ENCODE results near the gene KLF7.

Gene KLF7

DNA sequence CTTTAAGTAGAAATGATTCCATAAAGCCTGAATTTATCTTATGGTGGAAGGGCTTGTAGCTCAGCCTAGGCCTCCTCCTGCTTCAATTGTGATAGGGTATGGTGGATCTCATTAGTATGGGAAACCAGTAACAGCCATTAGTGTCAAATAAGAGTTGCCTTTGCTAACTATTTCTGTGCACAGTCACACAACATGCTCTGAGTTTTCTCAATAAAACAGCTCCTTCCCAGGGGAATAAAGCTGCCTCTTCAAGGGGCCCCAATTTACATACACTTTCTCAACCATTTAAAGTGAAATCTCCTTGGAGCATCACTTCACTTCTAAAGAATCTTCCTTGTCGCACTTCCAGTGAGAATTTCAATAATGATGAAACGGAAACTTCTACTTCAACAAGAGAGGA is 53.4 kb downstream of the KLF7 start:
- no peaks in the 10 kb centered on the region for H3K9me3 ChIP-seq (ENCODE audit: control extremely low read depth in 1 of 5, control insufficient read depth in 4 of 5, insufficient read depth in 2 of 5, low read depth in 1 of 5, low read length in 4 of 5)
- peaks cover 0 to 5% (median 2%) of the 10 kb centered on the region in 4 experiments for H3K36me3 ChIP-seq (ENCODE audit: control insufficient read depth in 4 of 4, insufficient read depth in 4 of 4, low read length in 3 of 4)
- WGBS (ENCODE audit: insufficient coverage) = no CpG with 5 or more reads among the region's 2 CpGs
- no peaks in the 10 kb centered on the region for H3K27me3 ChIP-seq (replicated peaks in 2 of 5; ENCODE audit: control insufficient read depth in 4 of 5, insufficient read depth in 5 of 5, low read length in 4 of 5)
- H3K27ac ChIP-seq (ENCODE audit: insufficient read depth in 1 of 2, low read depth in 1 of 2, low read length in 2 of 2, poor library complexity in 1 of 2, severe bottlenecking in 2 of 2) = no peak overlapping the region
- POLR2A ChIA-PET = no interaction called here
- H3K4me3 ChIP-seq (ENCODE audit: control insufficient read depth in 1 of 7, extremely low read depth in 1 of 7, insufficient read depth in 4 of 7, low read depth in 2 of 7, low read length in 6 of 7) = no peak overlapping the region
- peaks cover 11 to 37% (median 23%) of the 10 kb centered on the region in 4 experiments for H3K4me1 ChIP-seq (ENCODE audit: control extremely low read depth in 1 of 4, control insufficient read depth in 4 of 4, insufficient read depth in 4 of 4, low read length in 3 of 4)
- CTCF ChIA-PET = interaction anchor here (0.9 kb wide), 1 partner anchor 9 kb away, joined by 3 read pairs; no protein-coding TSS in a partner anchor
- DNase-seq = no peak

GRCh38 chr2:207111757-207112156 is 54.0 kb downstream of the KLF7 start:
- Histone ChIP-seq H3K27ac (ENCODE audit: insufficient read depth in 1 of 2, low read depth in 1 of 2, low read length in 2 of 2, poor library complexity in 1 of 2, severe bottlenecking in 2 of 2) (no peak overlapping the region), H3K27me3 (replicated peaks in 2 of 5; ENCODE audit: control insufficient read depth in 4 of 5, insufficient read depth in 5 of 5, low read length in 4 of 5) (no peaks in the 10 kb centered on the region), H3K4me1 (ENCODE audit: control extremely low read depth in 1 of 4, control insufficient read depth in 4 of 4, insufficient read depth in 4 of 4, low read length in 3 of 4) (peaks cover 17 to 43% (median 28%) of the 10 kb centered on the region in 4 experiments), H3K4me3 (ENCODE audit: control insufficient read depth in 1 of 7, extremely low read depth in 1 of 7, insufficient read depth in 4 of 7, low read depth in 2 of 7, low read length in 6 of 7) (no peak overlapping the region), H3K9me3 (ENCODE audit: control extremely low read depth in 1 of 5, control insufficient read depth in 4 of 5, insufficient read depth in 2 of 5, low read depth in 1 of 5, low read length in 4 of 5) (no peaks in the 10 kb centered on the region), H3K36me3 (ENCODE audit: control insufficient read depth in 4 of 4, insufficient read depth in 4 of 4, low read length in 3 of 4) (peaks cover 0 to 5% (median 2%) of the 10 kb centered on the region in 4 experiments)
- ChIA-PET CTCF (interaction anchor here (0.9 kb wide), 1 partner anchor 9 kb away, joined by 3 read pairs; no protein-coding TSS in a partner anchor), POLR2A (no interaction called here)
- 96% methylated on average over 4 of the region's 4 CpGs for WGBS (ENCODE audit: insufficient coverage)
- DNase-seq = no peak

- Histone ChIP-seq H3K36me3 (ENCODE audit: control insufficient read depth in 4 of 4, insufficient read depth in 4 of 4, low read length in 3 of 4) (peaks cover 0 to 5% (median 3%) of the 10 kb centered on the region in 4 experiments), H3K27ac (ENCODE audit: insufficient read depth in 1 of 2, low read depth in 1 of 2, low read length in 2 of 2, poor library complexity in 1 of 2, severe bottlenecking in 2 of 2) (no peak overlapping the region), H3K9me3 (ENCODE audit: control extremely low read depth in 1 of 5, control insufficient read depth in 4 of 5, insufficient read depth in 2 of 5, low read depth in 1 of 5, low read length in 4 of 5) (no peaks in the 10 kb centered on the region), H3K4me3 (ENCODE audit: control insufficient read depth in 1 of 7, extremely low read depth in 1 of 7, insufficient read depth in 4 of 7, low read depth in 2 of 7, low read length in 6 of 7) (no peak overlapping the region), H3K4me1 (ENCODE audit: control extremely low read depth in 1 of 4, control insufficient read depth in 4 of 4, insufficient read depth in 4 of 4, low read length in 3 of 4) (peaks cover 22 to 48% (median 35%) of the 10 kb centered on the region in 4 experiments), H3K27me3 (replicated peaks in 2 of 5; ENCODE audit: control insufficient read depth in 4 of 5, insufficient read depth in 5 of 5, low read length in 4 of 5) (no peaks in the 10 kb centered on the region)
- ChIA-PET CTCF (no interaction called here), POLR2A (interaction anchor here (0.9 kb wide), 1 partner anchor 54 kb away, joined by 3 read pairs; no protein-coding TSS in a partner anchor)
- WGBS (ENCODE audit: insufficient coverage) = no CpG with 5 or more reads among the region's 2 CpGs
- no peak for DNase-seq
Observed at GRCh38 chr2:207110715-207111114, 55.0 kb downstream of the KLF7 start.

- Histone ChIP-seq H3K27me3 (replicated peaks in 2 of 5; ENCODE audit: control insufficient read depth in 4 of 5, insufficient read depth in 5 of 5, low read length in 4 of 5) (no peaks in the 10 kb centered on the region), H3K36me3 (ENCODE audit: control insufficient read depth in 4 of 4, insufficient read depth in 4 of 4, low read length in 3 of 4) (peaks cover 0 to 8% (median 5%) of the 10 kb centered on the region in 4 experiments), H3K4me1 (ENCODE audit: control extremely low read depth in 1 of 4, control insufficient read depth in 4 of 4, insufficient read depth in 4 of 4, low read length in 3 of 4) (peaks cover 22 to 48% (median 35%) of the 10 kb centered on the region in 4 experiments), H3K4me3 (ENCODE audit: control insufficient read depth in 1 of 7, extremely low read depth in 1 of 7, insufficient read depth in 4 of 7, low read depth in 2 of 7, low read length in 6 of 7) (no peak overlapping the region), H3K9me3 (ENCODE audit: control extremely low read depth in 1 of 5, control insufficient read depth in 4 of 5, insufficient read depth in 2 of 5, low read depth in 1 of 5, low read length in 4 of 5) (no peaks in the 10 kb centered on the region), H3K27ac (ENCODE audit: insufficient read depth in 1 of 2, low read depth in 1 of 2, low read length in 2 of 2, poor library complexity in 1 of 2, severe bottlenecking in 2 of 2) (no peak overlapping the region)
- POLR2A ChIA-PET = interaction anchor here (0.9 to 1.0 kb wide), 2 partner anchors 54 to 144 kb away, joined by 3 read pairs; no protein-coding TSS in a partner anchor
- peak in 1 of 3 donors; percentile 20 for DNase-seq
- 93% methylated on average over 5 of the region's 7 CpGs for WGBS (ENCODE audit: insufficient coverage)
- CTCF ChIA-PET = interaction anchor here (1.5 kb wide), 1 partner anchor 55 kb away, joined by 4 read pairs; the partner anchor contains the start of gene KLF7
Observed at GRCh38 chr2:207110310-207110709, 55.4 kb downstream of the KLF7 start.

GRCh38 chr2:207109768-207110167 is 56.0 kb downstream of the KLF7 start:
- ChIA-PET CTCF (interaction anchor here (1.5 to 1.8 kb wide), 3 partner anchors 13 to 56 kb away, joined by 4 to 8 read pairs (median 5); partner anchors contain the start of gene KLF7), POLR2A (interaction anchor here (0.9 to 1.0 kb wide), 2 partner anchors 55 to 145 kb away, joined by 3 read pairs; no protein-coding TSS in a partner anchor)
- Histone ChIP-seq H3K27ac (ENCODE audit: insufficient read depth in 1 of 2, low read depth in 1 of 2, low read length in 2 of 2, poor library complexity in 1 of 2, severe bottlenecking in 2 of 2) (peak overlapping the region in 1 of 2 experiments; percentile 11), H3K4me3 (ENCODE audit: control insufficient read depth in 1 of 7, extremely low read depth in 1 of 7, insufficient read depth in 4 of 7, low read depth in 2 of 7, low read length in 6 of 7) (no peak overlapping the region), H3K9me3 (ENCODE audit: control extremely low read depth in 1 of 5, control insufficient read depth in 4 of 5, insufficient read depth in 2 of 5, low read depth in 1 of 5, low read length in 4 of 5) (no peaks in the 10 kb centered on the region), H3K27me3 (replicated peaks in 2 of 5; ENCODE audit: control insufficient read depth in 4 of 5, insufficient read depth in 5 of 5, low read length in 4 of 5) (no peaks in the 10 kb centered on the region), H3K36me3 (ENCODE audit: control insufficient read depth in 4 of 4, insufficient read depth in 4 of 4, low read length in 3 of 4) (peaks cover 0 to 11% (median 6%) of the 10 kb centered on the region in 4 experiments), H3K4me1 (ENCODE audit: control extremely low read depth in 1 of 4, control insufficient read depth in 4 of 4, insufficient read depth in 4 of 4, low read length in 3 of 4) (peaks cover 22 to 48% (median 35%) of the 10 kb centered on the region in 4 experiments)
- no peak for DNase-seq
- WGBS (ENCODE audit: insufficient coverage) = 100% methylated on average over 1 of the region's 5 CpGs

DNA sequence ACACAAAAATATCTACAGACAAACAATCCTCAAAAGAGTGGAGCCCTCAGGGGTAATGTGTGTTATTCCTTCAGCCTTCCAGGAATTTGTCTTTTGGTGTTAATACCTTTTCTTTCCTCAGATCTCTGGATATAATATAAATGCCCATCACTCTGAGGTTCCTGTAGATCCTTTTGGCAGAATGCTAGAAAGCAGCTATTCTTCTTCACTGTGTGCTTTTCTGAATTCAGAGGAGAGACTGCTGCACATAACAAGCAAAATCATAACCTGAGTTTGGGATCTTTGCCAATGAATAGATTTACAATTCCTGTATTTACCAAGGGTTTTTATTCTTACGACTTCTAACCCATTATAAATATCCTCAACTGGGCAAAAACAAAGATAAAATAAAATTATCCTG is 57.3 kb downstream of the KLF7 start:
- DNase-seq = peak in 1 of 3 donors; percentile 14
- Histone ChIP-seq H3K36me3 (ENCODE audit: control insufficient read depth in 4 of 4, insufficient read depth in 4 of 4, low read length in 3 of 4) (peaks cover 0 to 14% (median 6%) of the 10 kb centered on the region in 4 experiments), H3K4me1 (ENCODE audit: control extremely low read depth in 1 of 4, control insufficient read depth in 4 of 4, insufficient read depth in 4 of 4, low read length in 3 of 4) (peaks cover 22 to 48% (median 35%) of the 10 kb centered on the region in 4 experiments), H3K9me3 (ENCODE audit: control extremely low read depth in 1 of 5, control insufficient read depth in 4 of 5, insufficient read depth in 2 of 5, low read depth in 1 of 5, low read length in 4 of 5) (no peaks in the 10 kb centered on the region), H3K27ac (ENCODE audit: insufficient read depth in 1 of 2, low read depth in 1 of 2, low read length in 2 of 2, poor library complexity in 1 of 2, severe bottlenecking in 2 of 2) (peak overlapping the region; percentile 55 to 78), H3K4me3 (ENCODE audit: control insufficient read depth in 1 of 7, extremely low read depth in 1 of 7, insufficient read depth in 4 of 7, low read depth in 2 of 7, low read length in 6 of 7) (no peak overlapping the region), H3K27me3 (replicated peaks in 2 of 5; ENCODE audit: control insufficient read depth in 4 of 5, insufficient read depth in 5 of 5, low read length in 4 of 5) (no peaks in the 10 kb centered on the region)
- ChIA-PET POLR2A (interaction anchor here (0.6 to 1.6 kb wide), 4 partner anchors 57 to 423 kb away, joined by 3 to 9 read pairs (median 4); partner anchors contain the start of gene KLF7), CTCF (interaction anchor here (0.8 to 4.2 kb wide), 7 partner anchors 14 to 60 kb away, joined by 3 to 17 read pairs (median 3); no protein-coding TSS in a partner anchor)
- WGBS (ENCODE audit: insufficient coverage) = 33% methylated on average over 1 of the region's 1 CpG

DNA sequence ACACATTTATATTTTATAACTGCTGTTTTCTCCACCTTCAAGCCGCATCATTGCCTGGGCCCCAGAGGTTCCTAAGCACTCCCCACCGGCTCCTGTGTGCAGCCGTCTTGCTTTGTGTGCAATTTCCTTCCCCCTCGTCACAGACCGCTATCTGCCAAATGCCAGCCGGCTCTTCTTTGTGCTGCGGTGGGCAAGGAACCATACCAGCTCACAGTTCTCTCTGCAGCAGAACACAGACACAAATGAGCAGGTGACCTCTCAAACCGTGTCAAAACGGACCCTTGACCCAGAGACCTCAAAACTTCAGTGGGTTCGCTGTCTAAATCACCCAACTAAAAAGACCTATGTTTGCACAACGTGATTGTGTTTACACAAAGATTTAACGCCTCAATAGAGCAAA is 58.2 kb downstream of the KLF7 start:
- Histone ChIP-seq H3K27ac (ENCODE audit: insufficient read depth in 1 of 2, low read depth in 1 of 2, low read length in 2 of 2, poor library complexity in 1 of 2, severe bottlenecking in 2 of 2) (peak overlapping the region; percentile 65 to 78), H3K27me3 (replicated peaks in 2 of 5; ENCODE audit: control insufficient read depth in 4 of 5, insufficient read depth in 5 of 5, low read length in 4 of 5) (no peaks in the 10 kb centered on the region), H3K9me3 (ENCODE audit: control extremely low read depth in 1 of 5, control insufficient read depth in 4 of 5, insufficient read depth in 2 of 5, low read depth in 1 of 5, low read length in 4 of 5) (no peaks in the 10 kb centered on the region), H3K4me3 (ENCODE audit: control insufficient read depth in 1 of 7, extremely low read depth in 1 of 7, insufficient read depth in 4 of 7, low read depth in 2 of 7, low read length in 6 of 7) (peak overlapping the region in 5 of 7 experiments; percentile 7 to 55 (median 38)), H3K4me1 (ENCODE audit: control extremely low read depth in 1 of 4, control insufficient read depth in 4 of 4, insufficient read depth in 4 of 4, low read length in 3 of 4) (peaks cover 22 to 48% (median 35%) of the 10 kb centered on the region in 4 experiments), H3K36me3 (ENCODE audit: control insufficient read depth in 4 of 4, insufficient read depth in 4 of 4, low read length in 3 of 4) (peaks cover 0 to 16% (median 6%) of the 10 kb centered on the region in 4 experiments)
- WGBS (ENCODE audit: insufficient coverage) = 0% methylated on average over 8 of the region's 12 CpGs
- DNase-seq = peak; percentile 69 to 97 (median 97)
- CTCF ChIA-PET = interaction anchor here (0.8 to 4.2 kb wide), 11 partner anchors 13 to 373 kb away, joined by 3 to 17 read pairs (median 3); no protein-coding TSS in a partner anchor
- POLR2A ChIA-PET = interaction anchor here (1.0 to 1.6 kb wide), 3 partner anchors 35 to 63 kb away, joined by 3 to 9 read pairs (median 5); partner anchors contain the start of gene KLF7

All from common myeloid progenitor, CD34-positive (primary cell).